Ectodermal cell (in vitro differentiated cells): ENCODE results near the gene TMEM132D.

Experiments used
- H3K27ac ChIP-seq: 2 replicates; pipeline ENCODE4 v1.7.0; 2013; ENCODE audit warnings: mild to moderate bottlenecking, low read depth, low read length; ENCODE audit not compliant: insufficient read depth, poor library complexity, severe bottlenecking
- H3K27me3 ChIP-seq: 2 replicates; pipeline ENCODE4 v1.7.0; 2013; ENCODE audit warnings: mild to moderate bottlenecking, low read length; ENCODE audit not compliant: insufficient read depth, control insufficient read depth, poor library complexity, severe bottlenecking
- H3K36me3 ChIP-seq: one replicate; pipeline ENCODE4 v1.7.0; 2013; ENCODE audit warnings: low read length; ENCODE audit not compliant: control insufficient read depth, insufficient read depth
- H3K4me1 ChIP-seq: one replicate; pipeline ENCODE4 v1.7.0; 2013; ENCODE audit warnings: low read length; ENCODE audit not compliant: control insufficient read depth, insufficient read depth
- H3K4me3 ChIP-seq: 2 replicates; pipeline ENCODE4 v1.7.0; 2013; ENCODE audit warnings: low read depth, low read length, control low read depth; ENCODE audit not compliant: insufficient read depth
- H3K9me3 ChIP-seq: 2 replicates; pipeline ENCODE4 v1.7.0; 2013; ENCODE audit warnings: mild to moderate bottlenecking, low read length, moderate library complexity; ENCODE audit not compliant: control insufficient read depth
- WGBS, 2 experiments: methylation state at CpG; one replicate each; pipeline ENCODE4 v1.1.7; 2013; ENCODE audit warnings: missing lambda C conversion rate in 2 of 2; 5-methylcytosine and 5-hydroxymethylcytosine counted together

TMEM132D gene

DNA sequence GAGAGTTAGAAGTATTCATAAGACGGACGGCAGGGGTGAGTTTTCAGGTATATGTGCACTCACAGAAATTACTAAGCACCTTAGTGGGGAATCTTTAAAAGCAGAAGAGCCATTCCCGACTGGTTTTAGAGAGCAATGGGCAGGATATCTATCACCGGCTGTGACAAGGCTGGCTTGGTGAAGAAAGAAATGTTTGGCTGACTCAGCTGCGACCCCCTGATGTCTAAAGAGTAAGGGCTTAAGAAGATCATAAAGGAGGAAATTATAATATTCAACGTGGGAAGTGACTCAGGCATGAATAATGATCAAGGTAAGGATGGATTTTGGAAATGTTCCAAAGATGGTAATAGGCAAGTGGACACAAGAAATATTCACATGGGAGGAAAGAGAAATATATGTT, 407.6 kb downstream of the TMEM132D start:
- WGBS, 2 experiments = 84 to 85% methylated on average over 6 of the region's 6 CpGs
- Histone ChIP-seq H3K4me3 (no peak overlapping the region), H3K4me1 (no peaks in the 10 kb centered on the region), H3K9me3 (no peaks in the 10 kb centered on the region), H3K27ac (no peak overlapping the region), H3K36me3 (no peaks in the 10 kb centered on the region), H3K27me3 (no peaks in the 10 kb centered on the region)

DNA sequence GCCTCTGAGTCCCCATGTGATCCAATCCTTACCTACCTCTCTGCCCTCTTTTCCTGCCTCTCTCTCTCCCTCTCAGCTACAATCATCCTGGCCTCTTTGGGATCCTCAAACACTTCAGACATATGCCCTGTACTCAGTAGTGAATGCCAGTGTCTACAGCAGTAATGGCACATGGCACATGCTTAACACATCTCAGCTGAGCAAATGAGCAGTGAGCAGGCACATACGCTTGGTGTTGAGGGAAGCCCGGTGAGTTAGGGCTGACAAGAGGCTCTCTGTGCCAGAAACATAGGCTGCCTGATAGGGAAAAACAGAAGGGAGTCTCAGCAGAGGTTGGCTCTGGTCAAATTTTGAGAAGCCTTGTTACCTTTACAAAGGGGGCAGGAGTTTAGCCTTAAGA, 409.1 kb downstream of the TMEM132D start:
- 92 to 93% methylated on average over 2 of the region's 2 CpGs for WGBS, 2 experiments
- Histone ChIP-seq H3K4me3 (no peak overlapping the region), H3K36me3 (no peaks in the 10 kb centered on the region), H3K27ac (no peak overlapping the region), H3K9me3 (no peaks in the 10 kb centered on the region), H3K4me1 (no peaks in the 10 kb centered on the region), H3K27me3 (no peaks in the 10 kb centered on the region)

DNA sequence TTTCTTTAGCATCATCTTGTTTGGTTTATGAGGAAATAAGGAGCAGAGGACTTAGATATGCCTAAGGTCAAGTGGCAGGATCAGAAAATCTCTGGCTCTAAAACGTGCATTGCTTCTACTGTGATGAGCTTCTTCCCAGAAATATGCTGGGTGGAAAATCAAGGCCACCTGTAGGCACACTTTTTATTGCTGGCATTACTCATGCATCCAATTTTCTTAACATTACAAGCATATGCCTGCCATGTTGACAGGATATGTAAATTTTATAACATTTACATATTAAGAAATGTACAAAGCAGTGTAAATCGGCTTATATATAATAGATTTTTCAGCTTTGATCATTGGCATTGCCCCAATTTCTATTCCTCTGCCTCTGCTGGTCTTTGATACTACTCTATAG, 409.6 kb downstream of the TMEM132D start:
- 85 to 88% methylated on average over 2 of the region's 2 CpGs for WGBS, 2 experiments
- Histone ChIP-seq H3K27ac (no peak overlapping the region), H3K36me3 (no peaks in the 10 kb centered on the region), H3K4me1 (no peaks in the 10 kb centered on the region), H3K27me3 (no peaks in the 10 kb centered on the region), H3K9me3 (no peaks in the 10 kb centered on the region), H3K4me3 (no peak overlapping the region)

DNA sequence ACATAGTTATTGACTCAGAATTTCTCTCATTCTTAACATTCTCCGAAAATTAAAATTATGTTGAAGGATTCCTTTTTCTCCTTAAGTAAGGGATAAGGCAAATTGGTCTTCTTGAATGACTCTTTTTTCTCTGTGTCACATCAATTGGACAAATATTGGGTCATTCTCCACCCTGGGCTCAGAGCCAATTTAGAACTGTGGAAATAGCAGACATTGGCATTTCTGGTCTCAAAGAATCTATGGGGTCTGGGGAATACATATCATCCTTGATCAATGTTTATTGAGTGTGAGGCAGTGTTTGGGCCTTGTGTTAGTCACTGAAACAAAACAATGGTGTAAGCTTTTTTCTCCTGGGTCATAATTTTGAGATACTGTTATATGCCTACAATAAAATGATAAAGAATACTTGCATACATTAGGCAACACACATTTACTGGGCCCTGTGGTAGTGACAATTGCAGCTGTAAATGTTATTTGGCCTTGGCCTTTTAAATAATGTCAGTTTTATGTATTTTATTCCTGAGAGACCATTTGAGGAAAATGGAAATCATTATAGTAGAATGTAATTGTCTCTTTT, 414.6 kb downstream of the TMEM132D start:
- Histone ChIP-seq H3K4me1 (no peaks in the 10 kb centered on the region), H3K9me3 (no peaks in the 10 kb centered on the region), H3K4me3 (no peak overlapping the region), H3K27ac (no peak overlapping the region), H3K36me3 (no peaks in the 10 kb centered on the region), H3K27me3 (no peaks in the 10 kb centered on the region)
- WGBS, 2 experiments = 100% methylated on average over 1 of the region's 1 CpG

DNA sequence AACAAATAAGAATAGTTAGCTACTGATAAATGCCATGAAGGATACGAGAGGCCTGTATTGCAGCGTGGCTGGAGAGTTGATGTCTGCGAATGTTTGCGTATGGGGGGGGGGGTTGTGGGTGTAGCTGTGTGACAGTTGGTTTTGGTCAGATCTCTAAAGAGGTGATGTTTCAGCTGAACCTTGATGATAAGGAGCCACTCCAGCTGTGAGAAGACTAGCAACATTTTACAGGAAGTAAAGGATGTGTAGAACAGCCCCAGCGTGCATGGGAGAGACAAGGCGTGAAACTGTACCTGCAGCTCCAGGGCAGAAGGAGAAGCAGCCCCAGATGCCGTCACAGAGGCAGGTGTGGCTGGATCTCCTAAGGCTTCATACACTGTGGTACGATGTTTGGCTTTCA, 416.9 kb downstream of the TMEM132D start:
- H3K27ac ChIP-seq = no peak overlapping the region
- 95 to 96% methylated on average over 8 of the region's 8 CpGs for WGBS, 2 experiments
- no peaks in the 10 kb centered on the region for H3K27me3 ChIP-seq
- no peaks in the 10 kb centered on the region for H3K36me3 ChIP-seq
- no peak overlapping the region for H3K4me3 ChIP-seq
- no peaks in the 10 kb centered on the region for H3K9me3 ChIP-seq
- no peaks in the 10 kb centered on the region for H3K4me1 ChIP-seq

- Histone ChIP-seq H3K4me3 (no peak overlapping the region), H3K27me3 (no peaks in the 10 kb centered on the region), H3K27ac (no peak overlapping the region), H3K4me1 (no peaks in the 10 kb centered on the region), H3K36me3 (no peaks in the 10 kb centered on the region), H3K9me3 (no peaks in the 10 kb centered on the region)
- WGBS, 2 experiments = 94 to 95% methylated on average over 15 to 16 of the region's 16 CpGs
These were observed 420.5 kb downstream of the TMEM132D start for GRCh38 chr12:129483111-129483893.

GRCh38 chr12:129481921-129482320, 421.9 kb downstream of the TMEM132D start:
- H3K36me3 ChIP-seq = no peaks in the 10 kb centered on the region
- H3K27ac ChIP-seq = no peak overlapping the region
- no peaks in the 10 kb centered on the region for H3K9me3 ChIP-seq
- no peaks in the 10 kb centered on the region for H3K4me1 ChIP-seq
- no peaks in the 10 kb centered on the region for H3K27me3 ChIP-seq
- no peak overlapping the region for H3K4me3 ChIP-seq
- WGBS, 2 experiments = 95 to 97% methylated on average over 10 of the region's 10 CpGs

DNA sequence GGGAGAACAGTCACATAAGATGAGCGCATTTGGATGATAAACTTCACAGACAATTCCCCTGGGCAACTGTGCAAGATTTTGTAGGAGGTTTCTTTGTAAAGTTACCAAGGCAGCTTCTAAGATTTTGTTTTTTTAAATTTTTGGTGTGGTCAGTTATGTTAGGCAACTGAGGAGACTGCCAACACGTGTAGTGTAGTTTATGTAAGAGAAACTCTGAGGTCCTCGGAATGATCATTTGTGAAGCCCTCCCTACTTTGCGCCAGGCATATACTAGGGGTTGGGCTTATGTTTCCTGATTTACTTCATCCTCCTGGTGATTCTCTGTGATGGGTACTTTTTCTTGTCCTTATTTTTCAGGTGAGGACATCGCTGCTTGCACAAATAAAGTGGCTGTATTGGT, 433.6 kb downstream of the TMEM132D start:
- H3K4me3 ChIP-seq = no peak overlapping the region
- no peaks in the 10 kb centered on the region for H3K27me3 ChIP-seq
- no peaks in the 10 kb centered on the region for H3K9me3 ChIP-seq
- WGBS, 2 experiments = 93% methylated on average over 5 of the region's 5 CpGs
- H3K4me1 ChIP-seq = peaks cover 5% of the 10 kb centered on the region
- H3K36me3 ChIP-seq = no peaks in the 10 kb centered on the region
- no peak overlapping the region for H3K27ac ChIP-seq

- Histone ChIP-seq H3K36me3 (no peaks in the 10 kb centered on the region), H3K27me3 (no peaks in the 10 kb centered on the region), H3K4me3 (no peak overlapping the region), H3K9me3 (no peaks in the 10 kb centered on the region), H3K27ac (no peak overlapping the region), H3K4me1 (peaks cover 5% of the 10 kb centered on the region)
- 92 to 93% methylated on average over 6 of the region's 6 CpGs for WGBS, 2 experiments
These were observed 436.1 kb downstream of the TMEM132D start for GRCh38 chr12:129467726-129468125.

DNA sequence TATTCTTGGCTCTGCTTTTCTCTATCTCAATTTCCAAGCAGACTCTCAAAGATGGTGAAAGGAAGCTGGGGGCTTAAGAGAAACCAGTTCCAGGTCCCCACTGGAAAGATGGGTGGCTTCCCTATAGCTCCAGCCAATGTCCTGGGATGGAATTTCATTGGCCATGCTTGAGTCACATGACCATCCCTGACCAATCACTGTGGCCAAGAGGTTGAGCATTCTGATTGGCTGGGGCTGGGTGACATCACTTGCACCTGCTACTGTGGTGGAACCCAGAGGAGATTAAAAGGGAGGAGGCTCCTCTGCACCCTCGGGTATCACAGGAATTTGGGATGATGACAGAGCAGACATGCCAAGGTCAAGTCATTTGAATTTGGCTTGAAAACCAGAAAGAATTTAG, 436.5 kb downstream of the TMEM132D start:
- Histone ChIP-seq H3K27me3 (no peaks in the 10 kb centered on the region), H3K27ac (no peak overlapping the region), H3K4me3 (no peak overlapping the region), H3K9me3 (no peaks in the 10 kb centered on the region), H3K4me1 (peaks cover 5% of the 10 kb centered on the region), H3K36me3 (no peaks in the 10 kb centered on the region)
- 93% methylated on average over 1 of the region's 1 CpG for WGBS, 2 experiments
